GM06990 (cell line): Measurements from ENCODE around the gene RAB8B.

ENCODE experiments used
- DNase-seq: peaks from one replicate; pipeline ENCODE4 v3.0.0-alpha.2; 2011; ENCODE audit not compliant: insufficient read length; ENCODE audit errors: extremely low read depth
- H3K27me3 ChIP-seq: replicated peaks from 2 replicates; pipeline ENCODE4 v1.6.0; 2011; ENCODE audit warnings: low read length; ENCODE audit not compliant: control insufficient read depth, insufficient read depth
- H3K36me3 ChIP-seq: 2 replicates; pipeline ENCODE4 v1.5.1; 2011; ENCODE audit warnings: low read length; ENCODE audit not compliant: control insufficient read depth, insufficient read depth
- H3K4me3 ChIP-seq: replicated peaks from 2 replicates; pipeline ENCODE4 v1.5.1; 2011; ENCODE audit warnings: low read depth, mild to moderate bottlenecking, control low read depth, low read length
- TF ChIP-seq, protein P1 (sequence below): IDR thresholded peaks from 2 replicates; pipeline ENCODE4 v1.5.1; 2011; ENCODE audit warnings: low read length, control low read depth, mild to moderate bottlenecking, inconsistent platforms; ENCODE audit not compliant: insufficient read depth, poor library complexity, severe bottlenecking

RAB8B gene

DNA sequence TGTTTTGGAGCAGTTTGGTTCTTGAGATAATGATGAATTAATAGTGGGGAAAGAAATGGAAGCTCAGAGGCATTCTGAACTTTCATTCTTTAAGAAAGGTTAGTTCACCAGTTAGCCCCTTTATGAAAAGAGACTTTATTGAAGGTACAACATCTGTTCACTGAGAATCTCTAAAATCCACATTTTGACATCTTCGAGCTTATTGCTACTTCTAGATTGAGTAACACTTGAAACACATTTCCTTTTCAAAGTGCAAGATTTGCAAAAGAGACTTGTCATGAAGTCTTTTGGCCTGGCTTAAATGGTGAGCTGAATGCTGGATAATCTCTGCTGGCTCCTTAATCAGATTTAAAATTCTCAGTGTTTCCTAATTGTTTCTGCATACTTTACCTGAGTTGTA is 42.3 kb downstream of the RAB8B start:
- Histone ChIP-seq H3K36me3 (peaks cover 2% of the 10 kb centered on the region), H3K27me3 (no peaks in the 10 kb centered on the region), H3K4me3 (no peak overlapping the region)
- TF ChIP-seq, protein P1, sequence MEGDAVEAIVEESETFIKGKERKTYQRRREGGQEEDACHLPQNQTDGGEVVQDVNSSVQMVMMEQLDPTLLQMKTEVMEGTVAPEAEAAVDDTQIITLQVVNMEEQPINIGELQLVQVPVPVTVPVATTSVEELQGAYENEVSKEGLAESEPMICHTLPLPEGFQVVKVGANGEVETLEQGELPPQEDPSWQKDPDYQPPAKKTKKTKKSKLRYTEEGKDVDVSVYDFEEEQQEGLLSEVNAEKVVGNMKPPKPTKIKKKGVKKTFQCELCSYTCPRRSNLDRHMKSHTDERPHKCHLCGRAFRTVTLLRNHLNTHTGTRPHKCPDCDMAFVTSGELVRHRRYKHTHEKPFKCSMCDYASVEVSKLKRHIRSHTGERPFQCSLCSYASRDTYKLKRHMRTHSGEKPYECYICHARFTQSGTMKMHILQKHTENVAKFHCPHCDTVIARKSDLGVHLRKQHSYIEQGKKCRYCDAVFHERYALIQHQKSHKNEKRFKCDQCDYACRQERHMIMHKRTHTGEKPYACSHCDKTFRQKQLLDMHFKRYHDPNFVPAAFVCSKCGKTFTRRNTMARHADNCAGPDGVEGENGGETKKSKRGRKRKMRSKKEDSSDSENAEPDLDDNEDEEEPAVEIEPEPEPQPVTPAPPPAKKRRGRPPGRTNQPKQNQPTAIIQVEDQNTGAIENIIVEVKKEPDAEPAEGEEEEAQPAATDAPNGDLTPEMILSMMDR = no peak
- DNase-seq = no peak

DNA sequence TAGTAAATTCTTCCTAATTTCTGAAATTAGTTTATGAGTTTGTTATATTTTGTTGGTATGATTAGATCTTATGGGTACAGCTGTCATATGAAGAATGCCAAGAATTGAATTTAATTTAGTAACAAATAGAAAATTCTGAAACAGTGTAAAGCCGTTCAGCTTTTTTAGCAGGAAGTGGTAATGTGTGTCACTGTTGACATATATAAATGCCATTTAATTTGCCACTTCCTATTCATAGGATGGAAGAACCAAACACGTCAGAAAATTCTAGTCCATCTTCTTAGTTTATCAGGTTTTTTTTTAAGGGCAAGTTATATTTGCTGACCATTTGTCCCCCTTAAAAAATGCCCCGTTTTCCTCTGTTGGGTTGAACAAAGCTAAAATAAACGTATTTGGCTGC is 43.0 kb downstream of the RAB8B start:
- Histone ChIP-seq H3K4me3 (no peak overlapping the region), H3K36me3 (peaks cover 2% of the 10 kb centered on the region), H3K27me3 (no peaks in the 10 kb centered on the region)
- no peak for DNase-seq
- TF ChIP-seq, protein P1 = no peak

DNA sequence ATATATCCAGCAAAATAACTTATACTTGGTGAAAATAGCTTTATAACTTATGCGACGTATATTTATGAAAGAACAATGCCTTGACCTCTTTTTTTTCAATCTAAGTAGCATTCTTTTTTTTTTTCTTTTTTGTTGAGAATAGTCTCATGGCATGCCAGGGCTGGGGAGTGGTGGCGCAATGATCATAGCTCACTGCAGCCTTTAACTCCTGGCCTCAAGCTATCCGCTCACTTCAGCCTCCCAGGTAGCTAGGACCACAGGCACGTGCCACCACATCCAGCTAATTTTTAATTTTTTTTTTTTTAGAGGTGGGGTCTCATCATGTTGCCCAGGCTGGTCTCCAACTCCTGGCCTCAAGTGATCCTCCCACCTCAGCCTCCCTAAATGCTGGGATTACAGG is 43.5 kb downstream of the RAB8B start:
- Histone ChIP-seq H3K27me3 (no peaks in the 10 kb centered on the region), H3K36me3 (peaks cover 2% of the 10 kb centered on the region), H3K4me3 (no peak overlapping the region)
- DNase-seq = no peak
- TF ChIP-seq, protein P1 = no peak

DNA sequence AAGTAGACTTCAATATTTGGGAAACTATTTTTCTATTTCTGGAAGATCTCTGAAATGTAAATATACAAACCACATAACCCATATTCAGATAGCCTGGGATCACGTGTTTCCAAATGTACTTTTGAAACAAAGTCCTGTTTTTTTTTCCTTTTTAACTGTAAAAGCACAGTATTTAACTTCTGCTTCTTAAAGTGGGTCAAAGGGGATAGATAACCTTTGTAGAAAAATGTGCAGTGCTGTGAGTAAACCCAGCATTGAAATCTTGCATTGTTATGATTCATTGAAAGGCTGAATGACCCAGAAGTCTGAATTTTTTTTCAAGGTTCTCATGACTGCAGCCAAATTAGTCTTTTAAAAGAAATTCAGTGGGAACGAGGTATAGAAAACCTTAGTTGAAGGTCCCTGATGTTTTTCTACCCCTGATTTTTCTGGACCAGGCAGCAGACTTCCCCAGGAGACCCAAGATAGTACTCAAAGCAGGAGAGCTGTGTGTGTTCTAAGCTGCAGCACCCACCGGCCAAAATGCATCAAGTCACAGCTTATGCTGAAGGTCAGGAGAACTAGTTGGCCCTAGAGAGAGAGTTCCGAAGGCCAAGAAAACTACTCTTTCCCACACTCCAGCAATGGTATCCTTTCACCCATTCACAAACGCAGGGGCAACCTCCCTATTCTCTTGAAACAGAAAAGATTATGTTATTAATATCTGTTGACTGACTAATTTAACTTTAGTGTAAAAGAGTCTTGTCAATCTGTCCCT is 44.4 kb downstream of the RAB8B start:
- TF ChIP-seq, protein P1 = no peak
- Histone ChIP-seq H3K4me3 (no peak overlapping the region), H3K36me3 (peaks cover 2% of the 10 kb centered on the region), H3K27me3 (no peaks in the 10 kb centered on the region)
- DNase-seq = no peak

DNA sequence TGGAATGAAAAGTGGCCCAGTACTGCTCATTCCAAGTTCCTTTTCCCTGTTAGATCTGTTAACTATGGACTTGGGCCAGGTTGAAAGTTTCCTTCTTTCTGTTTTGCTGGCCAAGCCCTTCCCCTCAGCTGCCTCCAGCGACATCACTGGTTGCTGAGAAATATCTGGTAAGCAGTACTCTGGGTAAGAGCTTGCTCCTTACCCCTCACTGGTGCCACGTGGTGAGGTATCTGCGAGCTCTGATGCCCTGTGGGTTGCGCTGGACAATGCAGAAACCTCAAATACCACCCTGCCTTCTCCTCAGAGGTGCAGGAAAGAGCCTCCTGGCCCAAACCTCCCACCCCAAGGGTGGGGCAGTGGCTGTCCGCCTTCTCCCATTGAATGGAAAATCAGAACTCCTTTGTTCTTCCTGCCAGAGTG is 45.1 kb downstream of the RAB8B start:
- Histone ChIP-seq H3K36me3 (peaks cover 2% of the 10 kb centered on the region), H3K4me3 (no peak overlapping the region), H3K27me3 (no peaks in the 10 kb centered on the region)
- TF ChIP-seq, protein P1 = no peak
- DNase-seq = no peak
